Fibroblast of pulmonary artery (primary cell): ENCODE measurements around the gene IQSEC1.

Source experiments
- DNase-seq: peaks from one replicate; pipeline ENCODE4 v3.0.0-alpha.2; 2010; ENCODE audit warnings: low read depth
- H3K4me3 ChIP-seq: replicated peaks from 2 replicates; pipeline ENCODE4 v1.5.1; 2011; ENCODE audit warnings: low read depth, mild to moderate bottlenecking, control low read depth, low read length, moderate library complexity
- CTCF ChIP-seq: IDR thresholded peaks from 2 replicates; pipeline ENCODE4 v1.5.1; 2011; ENCODE audit warnings: mild to moderate bottlenecking, control low read depth, low read length, inconsistent platforms; ENCODE audit errors: missing control alignments

IQSEC1 gene

GRCh38 chr3:13106308-13107001, 33.2 kb upstream of the IQSEC1 start:
- no peak overlapping the region for H3K4me3 ChIP-seq
- TF ChIP-seq CTCF = no peak
- no peak for DNase-seq

GRCh38 chr3:13105896-13106250, 32.6 kb upstream of the IQSEC1 start:
- no peak overlapping the region for H3K4me3 ChIP-seq
- DNase-seq = no peak
- no peak for TF ChIP-seq CTCF

GRCh38 chr3:13105181-13105895, 32.1 kb upstream of the IQSEC1 start:
- no peak for DNase-seq
- no peak overlapping the region for H3K4me3 ChIP-seq
- no peak for TF ChIP-seq CTCF

- DNase-seq = no peak
- no peak overlapping the region for H3K4me3 ChIP-seq
- no peak for TF ChIP-seq CTCF
Observed at GRCh38 chr3:13104511-13104910, 31.3 kb upstream of the IQSEC1 start.

- DNase-seq = no peak
- no peak for TF ChIP-seq CTCF
- no peak overlapping the region for H3K4me3 ChIP-seq
Observed at GRCh38 chr3:13103416-13104058, 30.3 kb upstream of the IQSEC1 start.

- no peak for TF ChIP-seq CTCF
- no peak for DNase-seq
Observed at GRCh38 chr3:13102386-13103345, 29.4 kb upstream of the IQSEC1 start.

More at GRCh38 chr3:13102386-13103345, 29.4 kb upstream of the IQSEC1 start:
- no peak overlapping the region for H3K4me3 ChIP-seq
